ENCODE results near the gene EXD2.

- TF ChIP-seq GATA2 (IDR thresholded peaks at IDR 0.05; ENCODE audit: low read depth, low read length) (no peak), GATA3 (IDR thresholded peaks at IDR 0.05; ENCODE audit: low read depth, low read length) (no peak)
Measured at GRCh38 chr14:69281450-69282169, 90.3 kb downstream of the EXD2 start.
